Activated T-helper 9 cell treated with anti-CD3 and anti-CD28 coated beads, Interleukin-2, amount 50 U/mL, for 16 hours (primary cell): Measurements from ENCODE around the gene FNDC11.
"Not testable (repeated sequence)": the region's sequence is repeated elsewhere in the genome, so short reads cannot be mapped to it uniquely, and the experiment has no call there.

Experiments
- DNase-seq: peaks from one replicate; pipeline ENCODE4 v3.0.0-alpha.2; 2020; ENCODE audit warnings: low read depth

Gene FNDC11

GRCh38 chr20:63599396-63600050 is 45.6 kb downstream of the FNDC11 start:
- DNase-seq: no peak

GRCh38 chr20:63601679-63602078 is 47.7 kb downstream of the FNDC11 start:
- DNase-seq: not testable (repeated sequence)

GRCh38 chr20:63602321-63602720 is 48.4 kb downstream of the FNDC11 start:
- DNase-seq: no peak
